Trophoblast cell (in vitro differentiated cells and primary cell): Measurements from ENCODE around the gene SCN4A.

Experiments used
- DNase-seq, 2 donors: peaks; one replicate each; pipeline ENCODE4 v3.0.0-alpha.2; 2016
- H2AFZ ChIP-seq: 2 replicates; pipeline ENCODE4 v1.6.1; 2013; ENCODE audit warnings: low read length, moderate library complexity, mild to moderate bottlenecking; ENCODE audit not compliant: insufficient read depth, poor library complexity
- H2AK5ac ChIP-seq: 2 replicates; pipeline ENCODE4 v1.6.1; 2013; ENCODE audit warnings: mild to moderate bottlenecking, low read length
- H2BK120ac ChIP-seq: 2 replicates; pipeline ENCODE4 v1.6.1; 2013; ENCODE audit warnings: low read length, mild to moderate bottlenecking, moderate library complexity; ENCODE audit not compliant: insufficient read depth, poor library complexity
- H2BK12ac ChIP-seq: 2 replicates; pipeline ENCODE4 v1.6.1; 2013; ENCODE audit warnings: mild to moderate bottlenecking, low read length, moderate library complexity
- H2BK5ac ChIP-seq: 2 replicates; pipeline ENCODE4 v1.6.1; 2013; ENCODE audit warnings: low read length, low read depth, moderate library complexity, mild to moderate bottlenecking; ENCODE audit not compliant: poor library complexity
- H3K14ac ChIP-seq: 2 replicates; pipeline ENCODE4 v1.6.1; 2013; ENCODE audit warnings: mild to moderate bottlenecking, low read length
- H3K18ac ChIP-seq: 2 replicates; pipeline ENCODE4 v1.6.1; 2013; ENCODE audit warnings: mild to moderate bottlenecking, low read length
- H3K23ac ChIP-seq: 2 replicates; pipeline ENCODE4 v1.6.1; 2013; ENCODE audit warnings: low read length
- H3K27ac ChIP-seq: 2 replicates; pipeline ENCODE4 v1.5.1; 2013; ENCODE audit warnings: low read depth, mild to moderate bottlenecking, inconsistent platforms, low read length, moderate library complexity
- H3K27me3 ChIP-seq: 2 replicates; pipeline ENCODE4 v1.6.1; 2013; ENCODE audit warnings: inconsistent platforms, mild to moderate bottlenecking, low read length, moderate library complexity; ENCODE audit not compliant: insufficient read depth
- H3K36me3 ChIP-seq, 2 experiments: 1 replicate in 1 of 2; 2 replicates in 1 of 2; pipeline ENCODE4 v1.6.1; 2013; ENCODE audit warnings: low read length in 2 of 2, mild to moderate bottlenecking in 2 of 2, moderate library complexity in 1 of 2; ENCODE audit not compliant: insufficient read depth in 2 of 2, control insufficient read depth in 1 of 2
- H3K4ac ChIP-seq: 2 replicates; pipeline ENCODE4 v1.6.1; 2013; ENCODE audit warnings: low read depth, mild to moderate bottlenecking, low read length, moderate library complexity
- H3K4me1 ChIP-seq, 2 experiments: 1 replicate in 1 of 2; 2 replicates in 1 of 2; pipeline ENCODE4 v1.6.1; 2013; ENCODE audit warnings: low read length in 2 of 2, mild to moderate bottlenecking in 2 of 2, moderate library complexity in 1 of 2; ENCODE audit not compliant: insufficient read depth in 2 of 2, control insufficient read depth in 1 of 2
- H3K4me2 ChIP-seq: 2 replicates; pipeline ENCODE4 v1.6.1; 2013; ENCODE audit warnings: inconsistent platforms, mild to moderate bottlenecking, low read length, moderate library complexity
- H3K4me3 ChIP-seq: 2 replicates; pipeline ENCODE4 v1.5.1; 2013; ENCODE audit warnings: mild to moderate bottlenecking, low read depth, low read length, inconsistent platforms
- H3K79me1 ChIP-seq: one replicate; pipeline ENCODE4 v1.6.1; 2013; ENCODE audit warnings: low read length
- H3K79me2 ChIP-seq: 2 replicates; pipeline ENCODE4 v1.6.1; 2013; ENCODE audit warnings: low read length, mild to moderate bottlenecking; ENCODE audit not compliant: control insufficient read depth, insufficient read depth, poor library complexity
- H3K9ac ChIP-seq: 2 replicates; pipeline ENCODE4 v1.6.1; 2013; ENCODE audit warnings: mild to moderate bottlenecking, low read length
- H3K9me3 ChIP-seq: 2 replicates; pipeline ENCODE4 v1.6.1; 2013; ENCODE audit warnings: low read depth, mild to moderate bottlenecking, control low read depth, inconsistent platforms, low read length; ENCODE audit not compliant: insufficient read depth
- H4K12ac ChIP-seq: 2 replicates; pipeline ENCODE4 v1.6.1; 2013; ENCODE audit warnings: low read depth, mild to moderate bottlenecking, low read length, moderate library complexity
- H4K8ac ChIP-seq: 2 replicates; pipeline ENCODE4 v1.6.1; 2013; ENCODE audit warnings: low read depth, mild to moderate bottlenecking, low read length, moderate library complexity
- H4K91ac ChIP-seq: one replicate; pipeline ENCODE4 v1.6.1; 2013; ENCODE audit warnings: low read depth, mild to moderate bottlenecking, low read length, moderate library complexity
- WGBS: extraction: QIAGEN DNeasy Blood & Tissue Kit; methylation state at CpG from one replicate; pipeline ENCODE4 v1.1.7; 2013; ENCODE audit warnings: missing lambda C conversion rate; ENCODE audit not compliant: insufficient read length, insufficient coverage; ENCODE audit errors: extremely low coverage; 5-methylcytosine and 5-hydroxymethylcytosine counted together

SCN4A gene

DNA sequence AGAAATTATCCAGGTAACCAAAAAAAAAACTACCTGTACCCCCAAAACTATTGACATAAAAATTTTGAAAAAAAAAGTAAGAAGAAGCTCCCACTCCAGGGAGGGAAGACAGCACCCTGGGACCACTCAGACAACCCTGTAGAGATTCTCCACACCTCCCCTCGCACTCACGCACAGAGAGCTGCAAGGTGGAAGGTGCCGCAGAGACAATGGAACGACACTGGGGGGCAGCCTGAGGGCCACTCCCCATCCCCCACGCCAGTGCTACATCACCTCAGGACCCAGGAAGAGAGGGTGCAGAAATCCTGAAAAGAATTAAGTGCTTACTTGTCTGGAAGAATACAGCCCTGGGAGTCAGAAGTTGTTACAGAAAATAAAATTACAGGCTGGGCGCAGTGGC, 35.4 kb downstream of the SCN4A start:
- Histone ChIP-seq H3K18ac (no peak overlapping the region), H3K36me3 (no peaks in the 10 kb centered on the region), H3K4ac (no peak overlapping the region), H3K4me2 (no peak overlapping the region), H4K8ac (no peak overlapping the region), H2BK120ac (no peak overlapping the region), H3K14ac (no peak overlapping the region), H3K9ac (no peak overlapping the region), H3K9me3 (no peaks in the 10 kb centered on the region), H4K91ac (no peak overlapping the region), H4K12ac (no peak overlapping the region), H3K79me2 (no peaks in the 10 kb centered on the region), H3K27ac (no peak overlapping the region), H3K4me1 (no peaks in the 10 kb centered on the region), H2AK5ac (no peak overlapping the region), H3K23ac (no peak overlapping the region), H2BK12ac (no peak overlapping the region), H2AFZ (no peak overlapping the region), H3K4me3 (no peak overlapping the region), H2BK5ac (no peak overlapping the region), H3K79me1 (no peaks in the 10 kb centered on the region), H3K27me3 (no peaks in the 10 kb centered on the region)
- DNase-seq: no peak
- no CpG with 5 or more reads among the region's 6 CpGs for WGBS

- Histone ChIP-seq H3K27ac (no peak overlapping the region), H3K23ac (no peak overlapping the region), H3K9ac (no peak overlapping the region), H4K12ac (no peak overlapping the region), H3K36me3 (no peaks in the 10 kb centered on the region), H4K91ac (no peak overlapping the region), H3K79me2 (no peaks in the 10 kb centered on the region), H3K79me1 (no peaks in the 10 kb centered on the region), H2BK120ac (no peak overlapping the region), H2BK12ac (no peak overlapping the region), H3K4me1 (no peaks in the 10 kb centered on the region), H3K4me2 (no peak overlapping the region), H4K8ac (no peak overlapping the region), H2BK5ac (no peak overlapping the region), H2AFZ (no peak overlapping the region), H2AK5ac (no peak overlapping the region), H3K9me3 (no peaks in the 10 kb centered on the region), H3K27me3 (no peaks in the 10 kb centered on the region), H3K4me3 (no peak overlapping the region), H3K18ac (no peak overlapping the region), H3K4ac (no peak overlapping the region), H3K14ac (no peak overlapping the region)
- DNase-seq: no peak
- no CpG with 5 or more reads among the region's 21 CpGs for WGBS
Observed at GRCh38 chr17:63934183-63935112, 38.3 kb downstream of the SCN4A start.

GRCh38 chr17:63933598-63933997, 39.1 kb downstream of the SCN4A start:
- no peaks in the 10 kb centered on the region for H3K27me3 ChIP-seq
- no peak for DNase-seq
- WGBS: no CpG with 5 or more reads among the region's 8 CpGs
- no peak overlapping the region for H2BK5ac ChIP-seq
- no peak overlapping the region for H4K12ac ChIP-seq
- no peaks in the 10 kb centered on the region for H3K4me1 ChIP-seq
- no peak overlapping the region for H4K91ac ChIP-seq
- no peak overlapping the region for H3K4me3 ChIP-seq
- no peak overlapping the region for H2BK120ac ChIP-seq
- H2BK12ac ChIP-seq: no peak overlapping the region
- H2AFZ ChIP-seq: no peak overlapping the region
- H3K23ac ChIP-seq: no peak overlapping the region
- H3K18ac ChIP-seq: no peak overlapping the region
- no peak overlapping the region for H3K4ac ChIP-seq
- no peaks in the 10 kb centered on the region for H3K79me1 ChIP-seq
- H3K4me2 ChIP-seq: no peak overlapping the region
- H3K36me3 ChIP-seq: no peaks in the 10 kb centered on the region
- H3K79me2 ChIP-seq: no peaks in the 10 kb centered on the region
- H4K8ac ChIP-seq: no peak overlapping the region
- H3K9me3 ChIP-seq: no peaks in the 10 kb centered on the region
- H3K9ac ChIP-seq: no peak overlapping the region
- no peak overlapping the region for H3K14ac ChIP-seq
- H2AK5ac ChIP-seq: no peak overlapping the region
- no peak overlapping the region for H3K27ac ChIP-seq

- Histone ChIP-seq H3K9me3 (no peaks in the 10 kb centered on the region), H3K27ac (no peak overlapping the region), H3K4me2 (no peak overlapping the region), H3K9ac (no peak overlapping the region), H2AK5ac (no peak overlapping the region), H4K8ac (no peak overlapping the region), H4K91ac (no peak overlapping the region), H3K4me1 (no peaks in the 10 kb centered on the region), H3K18ac (no peak overlapping the region), H2BK5ac (no peak overlapping the region), H2AFZ (no peak overlapping the region), H2BK120ac (no peak overlapping the region), H2BK12ac (no peak overlapping the region), H3K4me3 (no peak overlapping the region), H3K4ac (no peak overlapping the region), H3K79me1 (no peaks in the 10 kb centered on the region), H3K36me3 (no peaks in the 10 kb centered on the region), H3K27me3 (no peaks in the 10 kb centered on the region), H4K12ac (no peak overlapping the region), H3K14ac (no peak overlapping the region), H3K23ac (no peak overlapping the region), H3K79me2 (no peaks in the 10 kb centered on the region)
- DNase-seq: no peak
- whole genome bisulfite sequencing: no CpG with 5 or more reads among the region's 4 CpGs
Observed at GRCh38 chr17:63932721-63933120, 40.0 kb downstream of the SCN4A start.
